Measurements from ENCODE around the gene CACNA1B.

Gene CACNA1B

GRCh38 chr9:138095813-138096518, 218.4 kb downstream of the CACNA1B start:
- H3K27ac ChIP-seq = no peak overlapping the region
- TF ChIP-seq, protein P1, sequence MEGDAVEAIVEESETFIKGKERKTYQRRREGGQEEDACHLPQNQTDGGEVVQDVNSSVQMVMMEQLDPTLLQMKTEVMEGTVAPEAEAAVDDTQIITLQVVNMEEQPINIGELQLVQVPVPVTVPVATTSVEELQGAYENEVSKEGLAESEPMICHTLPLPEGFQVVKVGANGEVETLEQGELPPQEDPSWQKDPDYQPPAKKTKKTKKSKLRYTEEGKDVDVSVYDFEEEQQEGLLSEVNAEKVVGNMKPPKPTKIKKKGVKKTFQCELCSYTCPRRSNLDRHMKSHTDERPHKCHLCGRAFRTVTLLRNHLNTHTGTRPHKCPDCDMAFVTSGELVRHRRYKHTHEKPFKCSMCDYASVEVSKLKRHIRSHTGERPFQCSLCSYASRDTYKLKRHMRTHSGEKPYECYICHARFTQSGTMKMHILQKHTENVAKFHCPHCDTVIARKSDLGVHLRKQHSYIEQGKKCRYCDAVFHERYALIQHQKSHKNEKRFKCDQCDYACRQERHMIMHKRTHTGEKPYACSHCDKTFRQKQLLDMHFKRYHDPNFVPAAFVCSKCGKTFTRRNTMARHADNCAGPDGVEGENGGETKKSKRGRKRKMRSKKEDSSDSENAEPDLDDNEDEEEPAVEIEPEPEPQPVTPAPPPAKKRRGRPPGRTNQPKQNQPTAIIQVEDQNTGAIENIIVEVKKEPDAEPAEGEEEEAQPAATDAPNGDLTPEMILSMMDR (IDR thresholded peaks at IDR 0.05) = no peak
- no peak for TF ChIP-seq ZFX (IDR thresholded peaks at IDR 0.05; ENCODE audit: borderline replicate concordance)

- no peak overlapping the region for H3K27ac ChIP-seq
- TF ChIP-seq, protein P1 (IDR thresholded peaks at IDR 0.05) = no peak
- no peak for TF ChIP-seq ZFX (IDR thresholded peaks at IDR 0.05; ENCODE audit: borderline replicate concordance)
These were observed 218.9 kb downstream of the CACNA1B start for GRCh38 chr9:138096519-138096845.

- H3K27ac ChIP-seq = no peak overlapping the region
- no peak for TF ChIP-seq ZFX (IDR thresholded peaks at IDR 0.05; ENCODE audit: borderline replicate concordance)
- TF ChIP-seq, protein P1 (IDR thresholded peaks at IDR 0.05) = no peak
These were observed 220.0 kb downstream of the CACNA1B start for GRCh38 chr9:138097501-138097991.

DNA sequence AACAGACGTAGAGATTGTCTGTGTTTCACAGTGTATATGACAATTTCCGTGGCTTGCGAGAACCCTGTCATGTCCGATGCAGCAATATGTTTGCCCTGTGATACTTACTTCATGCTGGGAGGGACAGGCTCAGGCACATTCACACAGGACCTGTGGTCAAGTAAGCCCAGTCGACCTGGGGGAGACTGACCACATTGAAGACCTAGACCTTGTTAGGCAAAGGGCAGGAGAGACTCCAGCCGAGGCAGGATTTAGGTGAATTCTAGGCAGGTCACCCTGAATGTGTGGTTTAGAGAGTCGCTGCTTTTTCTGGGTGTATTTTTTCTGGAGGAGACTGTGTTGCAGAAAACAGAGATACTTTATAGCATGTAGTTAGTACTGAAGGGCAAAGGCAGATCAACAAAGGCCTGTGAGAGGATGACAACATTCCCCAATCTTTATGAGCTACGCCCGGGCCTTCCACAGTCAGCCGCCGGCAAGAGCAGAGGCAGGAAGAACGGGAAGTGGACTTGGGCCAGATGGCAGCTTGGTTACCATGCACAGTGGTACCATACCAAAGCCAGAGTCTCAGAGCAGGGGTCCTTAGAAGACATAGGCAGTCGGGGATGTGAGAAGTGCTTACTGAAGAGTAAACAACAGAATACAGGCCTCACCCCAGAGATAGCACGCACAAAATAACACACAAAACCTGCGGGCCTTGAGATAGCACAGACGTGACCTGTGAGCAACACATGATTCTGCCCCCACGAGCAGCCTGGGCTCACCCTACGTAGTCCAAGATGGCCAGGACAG, 220.7 kb downstream of the CACNA1B start:
- TF ChIP-seq, protein P1 (IDR thresholded peaks at IDR 0.05) = no peak
- TF ChIP-seq ZFX (IDR thresholded peaks at IDR 0.05; ENCODE audit: borderline replicate concordance) = no peak
- no peak overlapping the region for H3K27ac ChIP-seq

GRCh38 chr9:138098908-138099791, 221.6 kb downstream of the CACNA1B start:
- TF ChIP-seq ZFX (IDR thresholded peaks at IDR 0.05; ENCODE audit: borderline replicate concordance) = no peak
- TF ChIP-seq, protein P1 (IDR thresholded peaks at IDR 0.05) = no peak
- H3K27ac ChIP-seq = no peak overlapping the region

GRCh38 chr9:138099803-138100598, 222.4 kb downstream of the CACNA1B start:
- no peak for TF ChIP-seq ZFX (IDR thresholded peaks at IDR 0.05; ENCODE audit: borderline replicate concordance)
- TF ChIP-seq, protein P1 (IDR thresholded peaks at IDR 0.05) = no peak
- H3K27ac ChIP-seq = no peak overlapping the region
